ENCODE data around the gene VSIG4. TPM values are rescaled to one million over a fixed set of nuclear protein-coding genes. Genes with fewer than 3 reads are reported as not detected.
"Not testable (repeated sequence)": the region's sequence is repeated elsewhere in the genome, so short reads cannot be mapped to it uniquely, and the experiment has no call there.

Gene VSIG4
- total RNA-seq, 4 donors from 2014 or later, result 29.4 to 84.3 (median 34.0) TPM

DNA sequence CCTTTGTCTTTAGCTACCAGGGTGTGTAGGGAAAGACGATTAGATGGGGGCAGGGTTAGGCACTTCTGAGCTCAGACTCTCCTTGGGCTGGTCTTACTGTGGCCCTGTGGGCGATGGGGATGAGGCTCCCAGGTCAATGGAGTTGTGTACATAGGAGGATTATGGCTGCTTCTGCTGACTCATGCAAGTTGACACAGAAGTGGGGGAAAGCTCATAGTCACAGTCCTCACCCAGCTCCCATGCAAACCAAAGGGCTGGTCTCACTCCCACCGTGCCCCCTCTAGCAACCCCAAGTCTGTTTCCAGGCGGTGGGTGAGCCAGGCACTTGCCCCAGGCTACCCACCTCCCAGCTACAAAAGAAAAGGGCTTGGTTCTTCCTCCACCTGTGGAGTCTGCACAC is 24.4 kb upstream of the VSIG4 start:
- H3K4me1 ChIP-seq, result no peaks in the 10 kb centered on the region
- no peak overlapping the region for H3K27ac ChIP-seq
- intact Hi-C loops (cut with DNase I), result no loop called here
- 60 to 62% methylated on average over 1 to 2 of the region's 4 CpGs for WGBS, 2 donors
- TF ChIP-seq, protein P1, sequence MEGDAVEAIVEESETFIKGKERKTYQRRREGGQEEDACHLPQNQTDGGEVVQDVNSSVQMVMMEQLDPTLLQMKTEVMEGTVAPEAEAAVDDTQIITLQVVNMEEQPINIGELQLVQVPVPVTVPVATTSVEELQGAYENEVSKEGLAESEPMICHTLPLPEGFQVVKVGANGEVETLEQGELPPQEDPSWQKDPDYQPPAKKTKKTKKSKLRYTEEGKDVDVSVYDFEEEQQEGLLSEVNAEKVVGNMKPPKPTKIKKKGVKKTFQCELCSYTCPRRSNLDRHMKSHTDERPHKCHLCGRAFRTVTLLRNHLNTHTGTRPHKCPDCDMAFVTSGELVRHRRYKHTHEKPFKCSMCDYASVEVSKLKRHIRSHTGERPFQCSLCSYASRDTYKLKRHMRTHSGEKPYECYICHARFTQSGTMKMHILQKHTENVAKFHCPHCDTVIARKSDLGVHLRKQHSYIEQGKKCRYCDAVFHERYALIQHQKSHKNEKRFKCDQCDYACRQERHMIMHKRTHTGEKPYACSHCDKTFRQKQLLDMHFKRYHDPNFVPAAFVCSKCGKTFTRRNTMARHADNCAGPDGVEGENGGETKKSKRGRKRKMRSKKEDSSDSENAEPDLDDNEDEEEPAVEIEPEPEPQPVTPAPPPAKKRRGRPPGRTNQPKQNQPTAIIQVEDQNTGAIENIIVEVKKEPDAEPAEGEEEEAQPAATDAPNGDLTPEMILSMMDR (IDR thresholded peaks at IDR 0.05), result no peak
- no peak for TF ChIP-seq POLR2A (IDR thresholded peaks at IDR 0.05)
- no peak overlapping the region for H3K4me3 ChIP-seq (replicated peaks in 1 of 3)
- H3K9me3 ChIP-seq, result no peaks in the 10 kb centered on the region
- no peak for DNase-seq
- H3K36me3 ChIP-seq, result no peaks in the 10 kb centered on the region
- no peaks in the 10 kb centered on the region for H3K27me3 ChIP-seq

GRCh38 chrX:66057019-66057418 is 17.1 kb upstream of the VSIG4 start:
- H3K27ac ChIP-seq; H3K4me3 ChIP-seq (replicated peaks in 1 of 3); H3K36me3 ChIP-seq; H3K4me1 ChIP-seq; H3K27me3 ChIP-seq; intact Hi-C loops (cut with DNase I); H3K9me3 ChIP-seq; DNase-seq: not testable (repeated sequence)
- WGBS, 2 donors, result 67 to 86% methylated on average over 4 to 5 of the region's 5 CpGs

- Histone ChIP-seq H3K27ac (no peak overlapping the region), H3K4me1 (no peaks in the 10 kb centered on the region), H3K9me3 (no peaks in the 10 kb centered on the region), H3K4me3 (replicated peaks in 1 of 3) (no peak overlapping the region), H3K27me3 (no peaks in the 10 kb centered on the region), H3K36me3 (no peaks in the 10 kb centered on the region)
- no peak for TF ChIP-seq POLR2A (IDR thresholded peaks at IDR 0.05)
- TF ChIP-seq, protein P1 (IDR thresholded peaks at IDR 0.05), result no peak
- intact Hi-C loops (cut with DNase I), result no loop called here
- no peak for DNase-seq
- 81 to 100% methylated on average over 1 to 3 of the region's 4 CpGs for WGBS, 2 donors
These were observed 15.1 kb upstream of the VSIG4 start for GRCh38 chrX:66054978-66055377.

GRCh38 chrX:66053414-66053813 is 13.5 kb upstream of the VSIG4 start:
- Histone ChIP-seq H3K9me3 (no peaks in the 10 kb centered on the region), H3K27ac (no peak overlapping the region), H3K4me3 (replicated peaks in 1 of 3) (no peak overlapping the region), H3K36me3 (no peaks in the 10 kb centered on the region), H3K27me3 (no peaks in the 10 kb centered on the region), H3K4me1 (no peaks in the 10 kb centered on the region)
- TF ChIP-seq, protein P1 (IDR thresholded peaks at IDR 0.05), result no peak
- intact Hi-C loops (cut with DNase I), result no loop called here
- WGBS, 2 donors, result 57 to 64% methylated on average over 1 of the region's 1 CpG
- no peak for DNase-seq

DNA sequence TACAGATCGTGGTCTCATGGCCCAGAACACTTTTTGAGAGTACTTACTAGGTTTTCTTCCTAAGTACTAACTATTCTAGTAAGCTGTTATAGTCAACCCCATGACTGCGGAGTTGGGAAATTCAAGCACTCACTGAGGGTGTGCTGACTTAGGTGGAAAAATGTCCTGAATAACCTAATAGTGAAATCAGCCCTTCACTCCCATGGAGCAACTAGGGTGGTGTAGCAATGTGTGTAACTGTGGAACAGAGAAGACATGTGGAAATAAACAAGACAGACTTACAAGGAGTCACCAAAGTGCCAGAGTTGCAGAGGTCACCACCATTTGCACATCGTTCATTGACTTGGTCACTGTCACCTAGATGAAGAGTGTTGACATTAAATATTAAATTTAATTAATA is 12.1 kb upstream of the VSIG4 start:
- Histone ChIP-seq H3K4me3 (replicated peaks in 1 of 3) (no peak overlapping the region), H3K4me1 (no peaks in the 10 kb centered on the region), H3K36me3 (no peaks in the 10 kb centered on the region), H3K27me3 (no peaks in the 10 kb centered on the region), H3K27ac (no peak overlapping the region), H3K9me3 (no peaks in the 10 kb centered on the region)
- no peak for DNase-seq
- TF ChIP-seq, protein P1 (IDR thresholded peaks at IDR 0.05), result no peak
- no peak for TF ChIP-seq POLR2A (IDR thresholded peaks at IDR 0.05)
- intact Hi-C loops (cut with DNase I), result no loop called here
- WGBS, 2 donors, result 85 to 88% methylated on average over 3 of the region's 3 CpGs

- no peak for TF ChIP-seq POLR2A (IDR thresholded peaks at IDR 0.05)
- TF ChIP-seq, protein P1 (IDR thresholded peaks at IDR 0.05), result no peak
These were observed 10.3 kb upstream of the VSIG4 start for GRCh38 chrX:66050140-66050569.

More at GRCh38 chrX:66050140-66050569, 10.3 kb upstream of the VSIG4 start:
- Histone ChIP-seq H3K36me3 (no peaks in the 10 kb centered on the region), H3K27ac (no peak overlapping the region), H3K4me1 (no peaks in the 10 kb centered on the region), H3K9me3 (no peaks in the 10 kb centered on the region), H3K4me3 (replicated peaks in 1 of 3) (no peak overlapping the region), H3K27me3 (no peaks in the 10 kb centered on the region)
- intact Hi-C loops (cut with DNase I), result no loop called here
- no peak for DNase-seq
- WGBS, 2 donors, result 67 to 88% methylated on average over 1 of the region's 1 CpG

Data from thyroid gland (tissue), 4 donors.